Endodermal cell (in vitro differentiated cells): ENCODE data around the gene VPS26C. TPM values are rescaled to one million over a fixed set of nuclear protein-coding genes. Genes with fewer than 3 reads are reported as not detected.

Source experiments
- DNase-seq: peaks from one replicate; pipeline ENCODE4 v3.0.0-alpha.2; 2017
- H3K27ac ChIP-seq: 2 replicates; pipeline ENCODE4 v1.5.1; 2013; ENCODE audit warnings: mild to moderate bottlenecking, low read depth, low read length, moderate library complexity
- H3K27me3 ChIP-seq: 2 replicates; pipeline ENCODE4 v1.6.1; 2013; ENCODE audit warnings: mild to moderate bottlenecking, low read length, moderate library complexity; ENCODE audit not compliant: insufficient read depth, control insufficient read depth, poor library complexity, severe bottlenecking
- H3K36me3 ChIP-seq: 2 replicates; pipeline ENCODE4 v1.7.0; 2013; ENCODE audit warnings: mild to moderate bottlenecking, low read length, moderate library complexity; ENCODE audit not compliant: control insufficient read depth, insufficient read depth
- H3K4me1 ChIP-seq: one replicate; pipeline ENCODE4 v1.7.0; 2013; ENCODE audit warnings: low read length; ENCODE audit not compliant: control insufficient read depth, insufficient read depth
- H3K4me3 ChIP-seq: 2 replicates; pipeline ENCODE4 v1.5.1; 2013; ENCODE audit warnings: mild to moderate bottlenecking, low read length, moderate library complexity
- H3K9ac ChIP-seq: 2 replicates; pipeline ENCODE4 v1.6.1; 2013; ENCODE audit warnings: mild to moderate bottlenecking, low read length, moderate library complexity; ENCODE audit not compliant: poor library complexity, severe bottlenecking; ENCODE audit errors: extremely low read depth
- H3K9me3 ChIP-seq: 2 replicates; pipeline ENCODE4 v1.6.1; 2013; ENCODE audit warnings: mild to moderate bottlenecking, low read length, moderate library complexity; ENCODE audit not compliant: control insufficient read depth
- H3K27ac Mint-ChIP-seq: 2 replicates; pipeline ENCODE4 v1.8.0; 2020; ENCODE audit warnings: mixed read lengths
- H3K27me3 Mint-ChIP-seq: 2 replicates; pipeline ENCODE4 v1.8.0; 2021; ENCODE audit warnings: mild to moderate bottlenecking, mixed read lengths; ENCODE audit not compliant: insufficient read depth
- H3K36me3 Mint-ChIP-seq: 2 replicates; pipeline ENCODE4 v1.8.0; 2020; ENCODE audit warnings: low read depth, mixed read lengths
- H3K4me1 Mint-ChIP-seq: 2 replicates; pipeline ENCODE4 v1.8.0; 2020; ENCODE audit warnings: mixed read lengths
- H3K4me3 Mint-ChIP-seq: 2 replicates; pipeline ENCODE4 v1.8.0; 2020; ENCODE audit warnings: mild to moderate bottlenecking, moderate library complexity, mixed read lengths
- H3K9me3 Mint-ChIP-seq: 2 replicates; pipeline ENCODE4 v1.8.0; 2020; ENCODE audit warnings: mild to moderate bottlenecking, mixed read lengths
- WGBS, 2 experiments: methylation state at CpG; one replicate each; pipeline versions ENCODE4 v1.1.5 to v1.1.7; 2013; ENCODE audit warnings: missing lambda C conversion rate in 2 of 2, mixed read lengths in 1 of 2; ENCODE audit not compliant: insufficient coverage in 1 of 2, insufficient read length in 1 of 2; 5-methylcytosine and 5-hydroxymethylcytosine counted together
- total RNA-seq, 2 donors: library from RNA; stranded (reverse); fragmentation: NEBNext Ultra II Directional in 1 of 2; extraction: Animal tissue kit (Norgen Biotek cat#: 25700) in 1 of 2; gene quantifications; 2 replicates in 1 of 2; 3 replicates in 1 of 2; pipeline ENCODE4 v1.2.1, GENCODE V29; 2021
- TF ChIP-seq, protein P1 (sequence below): fragments of 200-600 bp; sonication (generic); conservative IDR thresholded peaks from 2 replicates; pipeline ENCODE4 v1.5.0; 2021; ENCODE audit warnings: antibody characterized with exemption, mild to moderate bottlenecking

The VPS26C gene
- total RNA-seq, 2 donors from 2014 or later, result 37.1 to 61.0 TPM

- H3K4me1 ChIP-seq, result no peaks in the 10 kb centered on the region
- no peaks in the 10 kb centered on the region for H3K27me3 Mint-ChIP-seq
- peaks cover 24% of the 10 kb centered on the region for H3K4me1 Mint-ChIP-seq
- H3K4me3 Mint-ChIP-seq, result no peak overlapping the region
- H3K36me3 Mint-ChIP-seq, result peaks cover 2% of the 10 kb centered on the region
- no peaks in the 10 kb centered on the region for H3K36me3 ChIP-seq
- no peak overlapping the region for H3K4me3 ChIP-seq
- H3K27ac ChIP-seq, result no peak overlapping the region
- no peak overlapping the region for H3K9ac ChIP-seq
- TF ChIP-seq, protein P1, sequence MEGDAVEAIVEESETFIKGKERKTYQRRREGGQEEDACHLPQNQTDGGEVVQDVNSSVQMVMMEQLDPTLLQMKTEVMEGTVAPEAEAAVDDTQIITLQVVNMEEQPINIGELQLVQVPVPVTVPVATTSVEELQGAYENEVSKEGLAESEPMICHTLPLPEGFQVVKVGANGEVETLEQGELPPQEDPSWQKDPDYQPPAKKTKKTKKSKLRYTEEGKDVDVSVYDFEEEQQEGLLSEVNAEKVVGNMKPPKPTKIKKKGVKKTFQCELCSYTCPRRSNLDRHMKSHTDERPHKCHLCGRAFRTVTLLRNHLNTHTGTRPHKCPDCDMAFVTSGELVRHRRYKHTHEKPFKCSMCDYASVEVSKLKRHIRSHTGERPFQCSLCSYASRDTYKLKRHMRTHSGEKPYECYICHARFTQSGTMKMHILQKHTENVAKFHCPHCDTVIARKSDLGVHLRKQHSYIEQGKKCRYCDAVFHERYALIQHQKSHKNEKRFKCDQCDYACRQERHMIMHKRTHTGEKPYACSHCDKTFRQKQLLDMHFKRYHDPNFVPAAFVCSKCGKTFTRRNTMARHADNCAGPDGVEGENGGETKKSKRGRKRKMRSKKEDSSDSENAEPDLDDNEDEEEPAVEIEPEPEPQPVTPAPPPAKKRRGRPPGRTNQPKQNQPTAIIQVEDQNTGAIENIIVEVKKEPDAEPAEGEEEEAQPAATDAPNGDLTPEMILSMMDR, result no peak
- H3K27ac Mint-ChIP-seq, result no peak overlapping the region
- no peaks in the 10 kb centered on the region for H3K27me3 ChIP-seq
- no peaks in the 10 kb centered on the region for H3K9me3 ChIP-seq
- no peak for DNase-seq
- H3K9me3 Mint-ChIP-seq, result no peaks in the 10 kb centered on the region
- WGBS, 2 experiments, result 100% methylated on average over 1 of the region's 1 CpG; no CpG with 5 or more reads in 1 of the 2 experiments
Observed at GRCh38 chr21:37248298-37248697, 18.8 kb downstream of the VPS26C start.

DNA sequence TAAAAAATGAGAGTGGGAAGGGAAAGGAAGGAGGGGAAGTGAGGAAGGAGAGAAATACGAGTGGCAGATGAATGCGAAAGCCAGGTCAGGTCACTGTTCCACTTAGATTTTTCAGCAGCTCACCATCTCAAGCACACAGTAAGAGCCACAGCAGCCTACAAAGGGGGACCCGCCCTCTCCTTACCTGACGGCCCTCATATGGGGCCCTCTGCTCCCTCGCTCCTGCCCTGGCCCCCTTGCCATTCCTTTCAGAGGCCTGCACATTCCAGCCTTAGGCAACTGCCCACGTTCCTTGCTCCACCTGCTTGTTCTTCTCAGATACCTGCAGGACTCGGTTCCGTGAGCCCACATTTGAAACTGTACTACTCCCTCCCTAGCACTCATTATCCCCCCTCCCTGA lies 22.0 kb downstream of the VPS26C start:
- H3K4me1 Mint-ChIP-seq, result peaks cover 33% of the 10 kb centered on the region
- peak; percentile 54 for DNase-seq
- H3K4me3 ChIP-seq, result no peak overlapping the region
- 91% methylated on average over 4 to 8 of the region's 8 CpGs for WGBS, 2 experiments
- H3K4me3 Mint-ChIP-seq, result no peak overlapping the region
- H3K36me3 ChIP-seq, result peaks cover 10% of the 10 kb centered on the region
- no peak overlapping the region for H3K27ac Mint-ChIP-seq
- peaks cover 16% of the 10 kb centered on the region for H3K36me3 Mint-ChIP-seq
- no peaks in the 10 kb centered on the region for H3K9me3 Mint-ChIP-seq
- H3K27me3 Mint-ChIP-seq, result no peaks in the 10 kb centered on the region
- TF ChIP-seq, protein P1, result no peak
- H3K27me3 ChIP-seq, result no peaks in the 10 kb centered on the region
- H3K4me1 ChIP-seq, result peaks cover 3% of the 10 kb centered on the region
- no peak overlapping the region for H3K27ac ChIP-seq
- H3K9ac ChIP-seq, result no peak overlapping the region
- no peaks in the 10 kb centered on the region for H3K9me3 ChIP-seq

GRCh38 chr21:37244501-37245095 lies 22.5 kb downstream of the VPS26C start:
- Mint-ChIP-seq H3K36me3 (peaks cover 20% of the 10 kb centered on the region), H3K4me3 (no peak overlapping the region), H3K27me3 (no peaks in the 10 kb centered on the region), H3K9me3 (no peaks in the 10 kb centered on the region), H3K27ac (no peak overlapping the region), H3K4me1 (peaks cover 32% of the 10 kb centered on the region)
- H3K27me3 ChIP-seq, result no peaks in the 10 kb centered on the region
- 83 to 90% methylated on average over 8 to 12 of the region's 12 CpGs for WGBS, 2 experiments
- no peaks in the 10 kb centered on the region for H3K9me3 ChIP-seq
- H3K9ac ChIP-seq, result no peak overlapping the region
- H3K4me3 ChIP-seq, result no peak overlapping the region
- TF ChIP-seq, protein P1, result no peak
- peak; percentile 64 for DNase-seq
- H3K4me1 ChIP-seq, result peaks cover 3% of the 10 kb centered on the region
- H3K36me3 ChIP-seq, result peaks cover 11% of the 10 kb centered on the region
- no peak overlapping the region for H3K27ac ChIP-seq
